Measurements from ENCODE around the gene CCM2L.

The CCM2L gene

GRCh38 chr20:32068174-32068573 lies 57.9 kb downstream of the CCM2L start:
- peaks cover 6 to 10% of the 10 kb centered on the region in 2 donors for H3K36me3 Mint-ChIP-seq
- no peak overlapping the region for H3K4me3 Mint-ChIP-seq
- H3K27me3 Mint-ChIP-seq = no peaks in the 10 kb centered on the region
- H3K27ac Mint-ChIP-seq = no peak overlapping the region
- no peak for ATAC-seq (replicated peaks)
- no peak for DNase-seq
- H3K9me3 Mint-ChIP-seq = no peaks in the 10 kb centered on the region
- peaks cover 22 to 43% of the 10 kb centered on the region in 2 donors for H3K4me1 Mint-ChIP-seq

- Mint-ChIP-seq H3K27me3 (no peaks in the 10 kb centered on the region), H3K9me3 (no peaks in the 10 kb centered on the region), H3K36me3 (peaks cover 6 to 14% of the 10 kb centered on the region in 2 donors), H3K27ac (no peak overlapping the region), H3K4me1 (peaks cover 20 to 33% of the 10 kb centered on the region in 2 donors), H3K4me3 (no peak overlapping the region)
- DNase-seq = no peak
- ATAC-seq (replicated peaks) = no peak
Observed at GRCh38 chr20:32069711-32070110, 59.5 kb downstream of the CCM2L start.

GRCh38 chr20:32070282-32070681 lies 60.0 kb downstream of the CCM2L start:
- no peak for ATAC-seq (replicated peaks)
- H3K4me3 Mint-ChIP-seq = no peak overlapping the region
- peaks cover 9 to 14% of the 10 kb centered on the region in 2 donors for H3K36me3 Mint-ChIP-seq
- peaks cover 20 to 29% of the 10 kb centered on the region in 2 donors for H3K4me1 Mint-ChIP-seq
- H3K9me3 Mint-ChIP-seq = no peaks in the 10 kb centered on the region
- DNase-seq = no peak
- H3K27me3 Mint-ChIP-seq = no peaks in the 10 kb centered on the region
- H3K27ac Mint-ChIP-seq = no peak overlapping the region

- Mint-ChIP-seq H3K27me3 (no peaks in the 10 kb centered on the region), H3K27ac (no peak overlapping the region), H3K36me3 (peaks cover 10 to 14% of the 10 kb centered on the region in 2 donors), H3K9me3 (no peaks in the 10 kb centered on the region), H3K4me3 (no peak overlapping the region), H3K4me1 (peaks cover 20 to 29% of the 10 kb centered on the region in 2 donors)
- DNase-seq (no peak), ATAC-seq (replicated peaks) (no peak)
Observed at GRCh38 chr20:32070690-32071213, 60.5 kb downstream of the CCM2L start.

- Mint-ChIP-seq H3K4me3 (no peak overlapping the region), H3K27ac (no peak overlapping the region), H3K9me3 (no peaks in the 10 kb centered on the region), H3K27me3 (no peaks in the 10 kb centered on the region), H3K4me1 (peaks cover 20 to 29% of the 10 kb centered on the region in 2 donors), H3K36me3 (peaks cover 10 to 17% of the 10 kb centered on the region in 2 donors)
- ATAC-seq (replicated peaks) = no peak
- DNase-seq = no peak
Observed at GRCh38 chr20:32071395-32072167, 61.3 kb downstream of the CCM2L start.

GRCh38 chr20:32072168-32072750 lies 62.0 kb downstream of the CCM2L start:
- ATAC-seq (replicated peaks) = no peak
- H3K27ac Mint-ChIP-seq = no peak overlapping the region
- DNase-seq = no peak
- H3K36me3 Mint-ChIP-seq = peaks cover 7 to 13% of the 10 kb centered on the region in 2 donors
- H3K9me3 Mint-ChIP-seq = no peaks in the 10 kb centered on the region
- peaks cover 18 to 27% of the 10 kb centered on the region in 2 donors for H3K4me1 Mint-ChIP-seq
- H3K4me3 Mint-ChIP-seq = no peak overlapping the region
- H3K27me3 Mint-ChIP-seq = no peaks in the 10 kb centered on the region

- no peak for ATAC-seq (replicated peaks)
- Mint-ChIP-seq H3K27ac (no peak overlapping the region), H3K27me3 (no peaks in the 10 kb centered on the region), H3K9me3 (no peaks in the 10 kb centered on the region), H3K4me1 (peaks cover 5 to 10% of the 10 kb centered on the region in 2 donors), H3K4me3 (no peak overlapping the region), H3K36me3 (peaks cover 8 to 15% of the 10 kb centered on the region in 2 donors)
- DNase-seq = no peak
Observed at GRCh38 chr20:32075534-32075933, 65.3 kb downstream of the CCM2L start.

- Mint-ChIP-seq H3K4me1 (peaks cover 2 to 7% of the 10 kb centered on the region in 2 donors), H3K36me3 (peaks cover 8 to 15% of the 10 kb centered on the region in 2 donors), H3K27me3 (no peaks in the 10 kb centered on the region), H3K27ac (no peak overlapping the region), H3K9me3 (no peaks in the 10 kb centered on the region), H3K4me3 (no peak overlapping the region)
- no peak for ATAC-seq (replicated peaks)
- no peak for DNase-seq
Observed at GRCh38 chr20:32077190-32077589, 67.0 kb downstream of the CCM2L start.

- DNase-seq (no peak), ATAC-seq (replicated peaks) (no peak)
- Mint-ChIP-seq H3K9me3 (no peaks in the 10 kb centered on the region), H3K27ac (no peak overlapping the region), H3K27me3 (no peaks in the 10 kb centered on the region), H3K4me1 (peaks cover 2 to 7% of the 10 kb centered on the region in 2 donors), H3K36me3 (peaks cover 5 to 12% of the 10 kb centered on the region in 2 donors), H3K4me3 (no peak overlapping the region)
Observed at GRCh38 chr20:32078322-32078721, 68.1 kb downstream of the CCM2L start.

GRCh38 chr20:32078791-32079190 lies 68.6 kb downstream of the CCM2L start:
- Mint-ChIP-seq H3K4me3 (no peak overlapping the region), H3K4me1 (peaks cover 2 to 7% of the 10 kb centered on the region in 2 donors), H3K27ac (no peak overlapping the region), H3K27me3 (no peaks in the 10 kb centered on the region), H3K36me3 (peaks cover 5 to 9% of the 10 kb centered on the region in 2 donors), H3K9me3 (no peaks in the 10 kb centered on the region)
- no peak for DNase-seq
- ATAC-seq (replicated peaks) = no peak

GRCh38 chr20:32079655-32080109 lies 69.4 kb downstream of the CCM2L start:
- Mint-ChIP-seq H3K27ac (no peak overlapping the region), H3K36me3 (peaks cover 5 to 9% of the 10 kb centered on the region in 2 donors), H3K9me3 (no peaks in the 10 kb centered on the region), H3K4me3 (no peak overlapping the region), H3K27me3 (no peaks in the 10 kb centered on the region), H3K4me1 (peaks cover 3 to 7% of the 10 kb centered on the region in 2 donors)
- ATAC-seq (replicated peaks) = no peak
- no peak for DNase-seq

GRCh38 chr20:32080783-32081182 lies 70.5 kb downstream of the CCM2L start:
- no peaks in the 10 kb centered on the region for H3K9me3 Mint-ChIP-seq
- peaks cover 2 to 13% of the 10 kb centered on the region in 2 donors for H3K36me3 Mint-ChIP-seq
- DNase-seq = no peak
- H3K27ac Mint-ChIP-seq = no peak overlapping the region
- no peak overlapping the region for H3K4me3 Mint-ChIP-seq
- peaks cover 3 to 7% of the 10 kb centered on the region in 2 donors for H3K4me1 Mint-ChIP-seq
- no peaks in the 10 kb centered on the region for H3K27me3 Mint-ChIP-seq
- no peak for ATAC-seq (replicated peaks)

All from stimulated activated naive B cell treated with anti-CD40 and anti-IgM and Interleukin-4, amounts not matched to agents 10 μg/mL and 1 μg/mL and 100 μg/mL, for 72 hours (primary cell).